Suprapubic skin (tissue), 4 donors: ENCODE measurements around the gene PHACTR1.

Experiments used
- CTCF ChIP-seq, 2 donors: fragments of 200-600 bp in 1 of 2; fragments of 450-650 bp in 1 of 2; sonication (generic) in 1 of 2; IDR thresholded peaks; one replicate each; pipeline ENCODE4 v1.5.1; 2016 to 2019; ENCODE audit warnings: antibody characterized with exemption in 2 of 2, mild to moderate bottlenecking in 1 of 2, moderate library complexity in 1 of 2
- POLR2A ChIP-seq, 2 donors: fragments of 450-650 bp; IDR thresholded peaks; one replicate each; pipeline ENCODE4 v1.6.1; 2017; ENCODE audit warnings: antibody characterized with exemption in 2 of 2, mild to moderate bottlenecking in 2 of 2, moderate library complexity in 2 of 2
- POLR2AphosphoS5 ChIP-seq, 3 donors: sonication (generic); formaldehyde crosslinking; IDR thresholded peaks; one replicate each; pipeline ENCODE4 v1.6.1; 2017; ENCODE audit warnings: antibody characterized with exemption in 3 of 3

- TF ChIP-seq POLR2AphosphoS5 (IDR thresholded peaks at IDR 0.05) (no peak), CTCF (IDR thresholded peaks at IDR 0.05) (no peak), POLR2A (IDR thresholded peaks at IDR 0.05) (no peak)
Measured at GRCh38 chr6:12903246-12903645, 186.7 kb downstream of the PHACTR1 start.
